ENCODE results near the gene STK38.

DNA sequence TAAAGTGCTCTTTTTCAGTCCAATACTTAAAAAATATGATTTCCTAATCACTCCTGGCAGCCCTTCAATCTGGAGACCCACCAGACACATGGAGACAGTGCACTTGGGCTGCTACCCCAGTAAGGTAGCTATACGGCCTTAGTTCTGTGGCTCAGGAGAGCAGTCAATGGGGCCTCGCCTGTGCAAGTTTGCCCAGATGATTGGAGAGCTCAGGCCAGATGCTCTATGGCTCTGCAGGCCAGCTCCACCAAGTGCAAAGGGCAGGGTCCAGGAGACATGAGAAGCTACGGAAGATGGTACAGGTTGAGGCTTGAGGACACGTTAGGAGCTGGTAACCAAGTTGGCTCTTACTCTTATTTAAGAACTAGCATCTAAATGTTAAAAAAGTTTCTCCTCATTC, 30.7 kb downstream of the STK38 start:
- TF ChIP-seq, protein P1, sequence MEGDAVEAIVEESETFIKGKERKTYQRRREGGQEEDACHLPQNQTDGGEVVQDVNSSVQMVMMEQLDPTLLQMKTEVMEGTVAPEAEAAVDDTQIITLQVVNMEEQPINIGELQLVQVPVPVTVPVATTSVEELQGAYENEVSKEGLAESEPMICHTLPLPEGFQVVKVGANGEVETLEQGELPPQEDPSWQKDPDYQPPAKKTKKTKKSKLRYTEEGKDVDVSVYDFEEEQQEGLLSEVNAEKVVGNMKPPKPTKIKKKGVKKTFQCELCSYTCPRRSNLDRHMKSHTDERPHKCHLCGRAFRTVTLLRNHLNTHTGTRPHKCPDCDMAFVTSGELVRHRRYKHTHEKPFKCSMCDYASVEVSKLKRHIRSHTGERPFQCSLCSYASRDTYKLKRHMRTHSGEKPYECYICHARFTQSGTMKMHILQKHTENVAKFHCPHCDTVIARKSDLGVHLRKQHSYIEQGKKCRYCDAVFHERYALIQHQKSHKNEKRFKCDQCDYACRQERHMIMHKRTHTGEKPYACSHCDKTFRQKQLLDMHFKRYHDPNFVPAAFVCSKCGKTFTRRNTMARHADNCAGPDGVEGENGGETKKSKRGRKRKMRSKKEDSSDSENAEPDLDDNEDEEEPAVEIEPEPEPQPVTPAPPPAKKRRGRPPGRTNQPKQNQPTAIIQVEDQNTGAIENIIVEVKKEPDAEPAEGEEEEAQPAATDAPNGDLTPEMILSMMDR (conservative IDR thresholded peaks at IDR 0.05 in 1 of 2, IDR thresholded peaks at IDR 0.05 in 1 of 2; ENCODE audit: low read depth in 1 of 2, low read length in 2 of 2) = no peak
- no peak for TF ChIP-seq EZH2 (IDR thresholded peaks at IDR 0.05; ENCODE audit: low read length, missing control alignments)
